Natural killer cell treated with Interleukin-12 subunit alpha and Interleukin-12 subunit beta and Interleukin-15 and Interleukin-18, amount 100 ng/mL, for 72 hours (primary cell): Measurements from ENCODE around the gene TMCC3. TPM values are rescaled to one million over a fixed set of nuclear protein-coding genes. Genes with fewer than 3 reads are reported as not detected.
"Not testable (repeated sequence)": the region's sequence is repeated elsewhere in the genome, so short reads cannot be mapped to it uniquely, and the experiment has no call there.

ENCODE experiments used
- ATAC-seq, 2 donors: fragments of 150-1000 bp; cut with Tn5 transposase in 1 of 2; sonication (Bioruptor Pico), chemical (Tn5 transposase) in 1 of 2; 2 replicates each; pipeline ENCODE4 v1.10.0; 2021
- DNase-seq: peaks from one replicate; pipeline ENCODE4 v3.0.0; 2022; ENCODE audit warnings: low spot score
- H3K27ac Mint-ChIP-seq, 2 donors: 1 replicate in 1 of 2; 2 replicates in 1 of 2; pipeline ENCODE4 v1.8.0; 2022; ENCODE audit warnings: mixed read lengths in 2 of 2, mild to moderate bottlenecking in 1 of 2, moderate library complexity in 1 of 2
- H3K27me3 Mint-ChIP-seq, 2 donors: 1 replicate in 1 of 2; 2 replicates in 1 of 2; pipeline ENCODE4 v1.8.0; 2022; ENCODE audit warnings: mixed read lengths in 2 of 2
- H3K36me3 Mint-ChIP-seq: one replicate; pipeline ENCODE4 v1.8.0; 2022; ENCODE audit warnings: mixed read lengths
- H3K4me1 Mint-ChIP-seq, 2 donors: 1 replicate in 1 of 2; 2 replicates in 1 of 2; pipeline ENCODE4 v1.8.0; 2022; ENCODE audit warnings: low read depth in 2 of 2, mixed read lengths in 2 of 2, mild to moderate bottlenecking in 1 of 2
- H3K4me3 Mint-ChIP-seq: one replicate; pipeline ENCODE4 v1.8.0; 2022; ENCODE audit warnings: mixed read lengths
- H3K9me3 Mint-ChIP-seq: 2 replicates; pipeline ENCODE4 v1.8.0; 2022; ENCODE audit warnings: mixed read lengths
- total RNA-seq, 2 donors: library from RNA; stranded (reverse); gene quantifications; one replicate each; pipeline ENCODE4 v1.2.3, GENCODE V29; 2022

The TMCC3 gene
- total RNA-seq, 2 donors from 2014 or later: 1.8 to 3.5 TPM

GRCh38 chr12:94595152-94595551 is 55.2 kb downstream of the TMCC3 start:
- no peak overlapping the region for H3K4me3 Mint-ChIP-seq
- H3K36me3 Mint-ChIP-seq: no peaks in the 10 kb centered on the region
- H3K4me1 Mint-ChIP-seq: peaks cover 9 to 10% of the 10 kb centered on the region in 2 donors
- ATAC-seq: no peak
- no peak overlapping the region for H3K27ac Mint-ChIP-seq
- no peaks in the 10 kb centered on the region for H3K9me3 Mint-ChIP-seq
- DNase-seq: no peak
- no peaks in the 10 kb centered on the region for H3K27me3 Mint-ChIP-seq

- no peak for ATAC-seq
- H3K4me3 Mint-ChIP-seq: no peak overlapping the region
- H3K36me3 Mint-ChIP-seq: no peaks in the 10 kb centered on the region
- H3K9me3 Mint-ChIP-seq: no peaks in the 10 kb centered on the region
- peak overlapping the region in 1 of 2 donors; percentile 73 for H3K27ac Mint-ChIP-seq
- H3K4me1 Mint-ChIP-seq: peaks cover 9 to 10% of the 10 kb centered on the region in 2 donors
- DNase-seq: no peak
- no peaks in the 10 kb centered on the region for H3K27me3 Mint-ChIP-seq
Measured at GRCh38 chr12:94594443-94594825, 55.9 kb downstream of the TMCC3 start.

- Mint-ChIP-seq H3K4me3 (no peak overlapping the region), H3K4me1 (peaks cover 9 to 10% of the 10 kb centered on the region in 2 donors), H3K9me3 (no peaks in the 10 kb centered on the region), H3K27ac (peak overlapping the region in 1 of 2 donors; percentile 73), H3K36me3 (no peaks in the 10 kb centered on the region), H3K27me3 (no peaks in the 10 kb centered on the region)
- ATAC-seq (no peak), DNase-seq (no peak)
Measured at GRCh38 chr12:94593822-94594442, 56.4 kb downstream of the TMCC3 start.

- not testable (repeated sequence) for DNase-seq
Measured at GRCh38 chr12:94592723-94593122, 57.6 kb downstream of the TMCC3 start.

GRCh38 chr12:94592080-94592479 is 58.3 kb downstream of the TMCC3 start:
- Mint-ChIP-seq H3K27me3 (no peaks in the 10 kb centered on the region), H3K36me3 (no peaks in the 10 kb centered on the region), H3K4me1 (peaks cover 15 to 17% of the 10 kb centered on the region in 2 donors), H3K27ac (no peak overlapping the region), H3K4me3 (no peak overlapping the region), H3K9me3 (no peaks in the 10 kb centered on the region)
- ATAC-seq (no peak), DNase-seq (no peak)

More at GRCh38 chr12:94592723-94593122, 57.6 kb downstream of the TMCC3 start:
- not testable (repeated sequence) for H3K36me3 Mint-ChIP-seq, H3K27me3 Mint-ChIP-seq, H3K4me3 Mint-ChIP-seq, H3K9me3 Mint-ChIP-seq, ATAC-seq
- H3K27ac Mint-ChIP-seq: peak overlapping the region in 1 of 2 donors; percentile 73
- H3K4me1 Mint-ChIP-seq: peaks cover 15 to 17% of the 10 kb centered on the region in 2 donors

GRCh38 chr12:94590428-94590827 is 59.9 kb downstream of the TMCC3 start:
- no peaks in the 10 kb centered on the region for H3K36me3 Mint-ChIP-seq
- H3K27ac Mint-ChIP-seq: no peak overlapping the region
- H3K4me1 Mint-ChIP-seq: peaks cover 17 to 18% of the 10 kb centered on the region in 2 donors
- H3K27me3 Mint-ChIP-seq: no peaks in the 10 kb centered on the region
- H3K9me3 Mint-ChIP-seq: no peaks in the 10 kb centered on the region
- ATAC-seq (no peak), DNase-seq (no peak)
- no peak overlapping the region for H3K4me3 Mint-ChIP-seq

GRCh38 chr12:94589591-94590001 is 60.8 kb downstream of the TMCC3 start:
- Mint-ChIP-seq H3K27ac (no peak overlapping the region), H3K36me3 (no peaks in the 10 kb centered on the region), H3K4me1 (peaks cover 19 to 22% of the 10 kb centered on the region in 2 donors), H3K27me3 (no peaks in the 10 kb centered on the region), H3K9me3 (no peaks in the 10 kb centered on the region), H3K4me3 (no peak overlapping the region)
- DNase-seq (no peak), ATAC-seq (no peak)

GRCh38 chr12:94588346-94588745 is 62.0 kb downstream of the TMCC3 start:
- Mint-ChIP-seq H3K9me3 (no peaks in the 10 kb centered on the region), H3K36me3 (no peaks in the 10 kb centered on the region), H3K4me1 (peaks cover 14 to 17% of the 10 kb centered on the region in 2 donors), H3K27me3 (no peaks in the 10 kb centered on the region), H3K27ac (no peak overlapping the region), H3K4me3 (no peak overlapping the region)
- ATAC-seq: no peak
- DNase-seq: no peak

GRCh38 chr12:94587266-94588241 is 62.8 kb downstream of the TMCC3 start:
- peaks cover 14 to 17% of the 10 kb centered on the region in 2 donors for H3K4me1 Mint-ChIP-seq
- no peak overlapping the region for H3K27ac Mint-ChIP-seq
- H3K4me3 Mint-ChIP-seq: no peak overlapping the region
- no peaks in the 10 kb centered on the region for H3K36me3 Mint-ChIP-seq
- DNase-seq (no peak), ATAC-seq (no peak)
- H3K9me3 Mint-ChIP-seq: no peaks in the 10 kb centered on the region
- no peaks in the 10 kb centered on the region for H3K27me3 Mint-ChIP-seq

- Mint-ChIP-seq H3K9me3 (no peaks in the 10 kb centered on the region), H3K4me3 (no peak overlapping the region), H3K27me3 (no peaks in the 10 kb centered on the region), H3K27ac (no peak overlapping the region), H3K36me3 (no peaks in the 10 kb centered on the region), H3K4me1 (peaks cover 14 to 17% of the 10 kb centered on the region in 2 donors)
- ATAC-seq (no peak), DNase-seq (no peak)
Measured at GRCh38 chr12:94586589-94587259, 63.6 kb downstream of the TMCC3 start.

GRCh38 chr12:94585626-94586025 is 64.7 kb downstream of the TMCC3 start:
- Mint-ChIP-seq H3K27ac (no peak overlapping the region), H3K36me3 (no peaks in the 10 kb centered on the region), H3K4me3 (no peak overlapping the region), H3K4me1 (peaks cover 14 to 16% of the 10 kb centered on the region in 2 donors), H3K27me3 (no peaks in the 10 kb centered on the region), H3K9me3 (no peaks in the 10 kb centered on the region)
- DNase-seq (no peak), ATAC-seq (no peak)

GRCh38 chr12:94584377-94584776 is 66.0 kb downstream of the TMCC3 start:
- DNase-seq (no peak), ATAC-seq (no peak)
- Mint-ChIP-seq H3K4me3 (no peak overlapping the region), H3K4me1 (peaks cover 14 to 15% of the 10 kb centered on the region in 2 donors), H3K27me3 (no peaks in the 10 kb centered on the region), H3K27ac (no peak overlapping the region), H3K36me3 (no peaks in the 10 kb centered on the region), H3K9me3 (no peaks in the 10 kb centered on the region)

GRCh38 chr12:94582591-94582990 is 67.8 kb downstream of the TMCC3 start:
- ATAC-seq (no peak), DNase-seq (no peak)
- no peaks in the 10 kb centered on the region for H3K36me3 Mint-ChIP-seq
- H3K4me3 Mint-ChIP-seq: no peak overlapping the region
- H3K9me3 Mint-ChIP-seq: no peaks in the 10 kb centered on the region
- no peaks in the 10 kb centered on the region for H3K27me3 Mint-ChIP-seq
- peaks cover 7 to 9% of the 10 kb centered on the region in 2 donors for H3K4me1 Mint-ChIP-seq
- no peak overlapping the region for H3K27ac Mint-ChIP-seq
